ENCODE data around the gene DAGLA. TPM values are rescaled to one million over a fixed set of nuclear protein-coding genes. Genes with fewer than 3 reads are reported as not detected.
A peak's percentile ranks its signal among the peaks of the same experiment; 100 is the strongest.

DAGLA gene
- 1 to 10 TPM; 7.0 to 9.9 TPM for total RNA-seq

GRCh38 chr11:61679893-61680621 is at the start of gene DAGLA:
DAGLA (plus strand) TSS chr11:61680391; CDS start chr11:61720156, 39,765 bp downstream.
- no peaks in the 10 kb centered on the region for H3K36me3 ChIP-seq (replicated peaks in 1 of 2; ENCODE audit: insufficient read depth in 1 of 2, low read depth in 2 of 2)
- H3K4me1 ChIP-seq = peaks cover 47% of the 10 kb centered on the region
- H3K27me3 ChIP-seq = no peaks in the 10 kb centered on the region

DNA sequence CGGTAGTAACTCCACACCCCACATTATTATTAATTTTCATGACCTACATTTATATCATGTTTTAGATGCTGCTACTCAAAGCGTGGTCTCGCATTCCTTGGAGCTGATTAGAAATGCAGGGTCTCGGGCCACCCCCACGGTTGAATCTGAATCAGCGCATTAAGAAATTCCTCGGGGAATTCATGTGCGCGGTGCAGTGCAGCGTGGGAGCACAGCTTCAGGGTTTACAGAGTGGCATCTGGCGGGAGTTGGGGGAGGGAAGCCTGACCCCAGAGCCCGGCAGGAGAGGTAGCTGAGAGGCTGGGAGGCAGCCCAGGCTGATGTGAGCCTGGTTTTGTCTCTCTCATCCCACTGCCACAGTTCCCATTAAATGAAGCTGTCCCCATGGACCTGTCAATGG is 48.1 kb upstream of the DAGLA start:
- DNase-seq (no peak), ATAC-seq (no peak)
- H3K27me3 ChIP-seq = no peaks in the 10 kb centered on the region
- no peak overlapping the region for H3K4me3 ChIP-seq
- TF ChIP-seq, protein P1, sequence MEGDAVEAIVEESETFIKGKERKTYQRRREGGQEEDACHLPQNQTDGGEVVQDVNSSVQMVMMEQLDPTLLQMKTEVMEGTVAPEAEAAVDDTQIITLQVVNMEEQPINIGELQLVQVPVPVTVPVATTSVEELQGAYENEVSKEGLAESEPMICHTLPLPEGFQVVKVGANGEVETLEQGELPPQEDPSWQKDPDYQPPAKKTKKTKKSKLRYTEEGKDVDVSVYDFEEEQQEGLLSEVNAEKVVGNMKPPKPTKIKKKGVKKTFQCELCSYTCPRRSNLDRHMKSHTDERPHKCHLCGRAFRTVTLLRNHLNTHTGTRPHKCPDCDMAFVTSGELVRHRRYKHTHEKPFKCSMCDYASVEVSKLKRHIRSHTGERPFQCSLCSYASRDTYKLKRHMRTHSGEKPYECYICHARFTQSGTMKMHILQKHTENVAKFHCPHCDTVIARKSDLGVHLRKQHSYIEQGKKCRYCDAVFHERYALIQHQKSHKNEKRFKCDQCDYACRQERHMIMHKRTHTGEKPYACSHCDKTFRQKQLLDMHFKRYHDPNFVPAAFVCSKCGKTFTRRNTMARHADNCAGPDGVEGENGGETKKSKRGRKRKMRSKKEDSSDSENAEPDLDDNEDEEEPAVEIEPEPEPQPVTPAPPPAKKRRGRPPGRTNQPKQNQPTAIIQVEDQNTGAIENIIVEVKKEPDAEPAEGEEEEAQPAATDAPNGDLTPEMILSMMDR (IDR thresholded peaks at IDR 0.05) = no peak
- TF ChIP-seq POLR2A (IDR thresholded peaks at IDR 0.05) = no peak
- no peaks in the 10 kb centered on the region for H3K9me3 ChIP-seq
- 73 to 81% methylated on average over 12 of the region's 12 CpGs for WGBS, 2 donors
- intact Hi-C loops (cut with DNase I) = loop anchor here (5.0 to 10.0 kb wide), 2 partner anchors 45 to 187 kb away; no protein-coding TSS in a partner anchor
- peaks cover 15% of the 10 kb centered on the region for H3K4me1 ChIP-seq
- no peaks in the 10 kb centered on the region for H3K36me3 ChIP-seq (replicated peaks in 1 of 2; ENCODE audit: insufficient read depth in 1 of 2, low read depth in 2 of 2)
- H3K27ac ChIP-seq = no peak overlapping the region

More at GRCh38 chr11:61679893-61680621, at the start of gene DAGLA:
- H3K27ac ChIP-seq = peak within 1 kb of the TSS; percentile 21 to 72 (median 43)
- ATAC-seq (peak; percentile 87), DNase-seq (peak; percentile 74 to 86 (median 82))
- no peak for TF ChIP-seq POLR2A (IDR thresholded peaks at IDR 0.05)
- TF ChIP-seq, protein P1 (IDR thresholded peaks at IDR 0.05) = peak; percentile 68 to 100 (median 99)
- 2 to 6% methylated on average over 18 to 82 of the region's 84 CpGs for WGBS, 2 donors
- H3K9me3 ChIP-seq = no peaks in the 10 kb centered on the region
- intact Hi-C loops (cut with DNase I) = loop anchor here (5.0 kb wide), 1 partner anchor 52 kb away; no protein-coding TSS in a partner anchor
- peak within 1 kb of the TSS in 1 of 2 donors; percentile 26 for H3K4me3 ChIP-seq

GRCh38 chr11:61635304-61635703 is 44.9 kb upstream of the DAGLA start:
- H3K4me1 ChIP-seq = peaks cover 6% of the 10 kb centered on the region
- H3K4me3 ChIP-seq = no peak overlapping the region
- no peaks in the 10 kb centered on the region for H3K9me3 ChIP-seq
- DNase-seq = no peak
- H3K36me3 ChIP-seq (replicated peaks in 1 of 2; ENCODE audit: insufficient read depth in 1 of 2, low read depth in 2 of 2) = no peaks in the 10 kb centered on the region
- ATAC-seq = no peak
- no peak overlapping the region for H3K27ac ChIP-seq
- 67 to 86% methylated on average over 1 of the region's 1 CpG for WGBS, 2 donors
- intact Hi-C loops (cut with DNase I) = loop anchor here (5.0 to 10.0 kb wide), 2 partner anchors 158 to 191 kb away; no protein-coding TSS in a partner anchor
- H3K27me3 ChIP-seq = no peaks in the 10 kb centered on the region
- TF ChIP-seq, protein P1 (IDR thresholded peaks at IDR 0.05) = no peak
- no peak for TF ChIP-seq POLR2A (IDR thresholded peaks at IDR 0.05)

GRCh38 chr11:61635787-61636186 is 44.4 kb upstream of the DAGLA start:
- H3K27me3 ChIP-seq = no peaks in the 10 kb centered on the region
- intact Hi-C loops (cut with DNase I) = loop anchor here (5.0 to 10.0 kb wide), 2 partner anchors 158 to 191 kb away; no protein-coding TSS in a partner anchor
- H3K4me1 ChIP-seq = peaks cover 6% of the 10 kb centered on the region
- no peak overlapping the region for H3K27ac ChIP-seq
- no peaks in the 10 kb centered on the region for H3K36me3 ChIP-seq (replicated peaks in 1 of 2; ENCODE audit: insufficient read depth in 1 of 2, low read depth in 2 of 2)
- DNase-seq (no peak), ATAC-seq (no peak)
- H3K4me3 ChIP-seq = no peak overlapping the region
- H3K9me3 ChIP-seq = no peaks in the 10 kb centered on the region
- TF ChIP-seq, protein P1 (IDR thresholded peaks at IDR 0.05) = no peak
- TF ChIP-seq POLR2A (IDR thresholded peaks at IDR 0.05) = no peak
- WGBS, 2 donors = 78 to 83% methylated on average over 5 of the region's 5 CpGs
